Measurements from ENCODE around the gene DDB1.

- TF ChIP-seq FOS (IDR thresholded peaks at IDR 0.05; ENCODE audit: extremely low read depth, insufficient read length) (no peak), FOXK2 (conservative IDR thresholded peaks at IDR 0.05 in 1 of 2, IDR thresholded peaks at IDR 0.05 in 1 of 2; ENCODE audit: low read depth in 2 of 2) (no peak), ZBTB33 (CRISPR knock-in tag; IDR thresholded peaks at IDR 0.05) (no peak), EP300 (IDR thresholded peaks at IDR 0.05; ENCODE audit: low read length) (no peak)
Measured at GRCh38 chr11:61328351-61328750, 4.6 kb downstream of the DDB1 start.
